ENCODE data around the gene CCDC112. TPM values are rescaled to one million over a fixed set of nuclear protein-coding genes. Genes with fewer than 3 reads are reported as not detected.
"Not testable (repeated sequence)": the region's sequence is repeated elsewhere in the genome, so short reads cannot be mapped to it uniquely, and the experiment has no call there.

CCDC112 gene
- total and polyA plus RNA-seq, 10 donors = 3.4 to 12.7 (median 4.3) TPM

GRCh38 chr5:115330830-115331229 lies 34.4 kb upstream of the CCDC112 start:
- intact Hi-C loops (cut with DNase I; ENCODE audit: low total_unique reads) = no loop called here
- WGBS, 5 donors = 44 to 50% (median 46%) methylated on average over 2 of the region's 2 CpGs
- H3K9me3 ChIP-seq = no peaks in the 10 kb centered on the region

DNA sequence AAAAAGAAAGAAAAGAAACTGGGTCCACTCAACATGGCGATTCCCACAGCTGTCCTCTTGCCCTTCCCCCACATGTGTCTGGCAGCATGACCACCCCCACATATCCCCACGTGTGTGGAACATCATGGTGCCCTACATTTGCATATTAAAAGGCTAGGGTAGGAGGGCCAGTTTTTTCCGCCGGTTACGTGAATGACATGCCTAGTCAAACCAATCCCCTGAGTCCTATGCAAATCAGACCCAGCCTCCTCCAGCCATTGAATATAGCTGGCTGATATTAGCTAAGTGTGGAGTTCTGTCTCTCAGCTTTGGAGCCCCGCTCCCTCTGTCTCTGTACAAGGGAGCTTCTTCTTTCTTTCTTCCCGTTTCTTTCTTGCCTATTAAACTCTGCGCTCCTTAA lies 33.0 kb upstream of the CCDC112 start:
- no peak overlapping the region for H3K27ac ChIP-seq
- peaks cover 0 to 12% (median 0%) of the 10 kb centered on the region in 7 donors for H3K27me3 ChIP-seq (replicated peaks in 1 of 7)
- no peak for DNase-seq
- TF ChIP-seq POLR2AphosphoS5 (IDR thresholded peaks at IDR 0.05) (no peak), POLR2A (IDR thresholded peaks at IDR 0.05) (no peak)
- TF ChIP-seq, protein P1, sequence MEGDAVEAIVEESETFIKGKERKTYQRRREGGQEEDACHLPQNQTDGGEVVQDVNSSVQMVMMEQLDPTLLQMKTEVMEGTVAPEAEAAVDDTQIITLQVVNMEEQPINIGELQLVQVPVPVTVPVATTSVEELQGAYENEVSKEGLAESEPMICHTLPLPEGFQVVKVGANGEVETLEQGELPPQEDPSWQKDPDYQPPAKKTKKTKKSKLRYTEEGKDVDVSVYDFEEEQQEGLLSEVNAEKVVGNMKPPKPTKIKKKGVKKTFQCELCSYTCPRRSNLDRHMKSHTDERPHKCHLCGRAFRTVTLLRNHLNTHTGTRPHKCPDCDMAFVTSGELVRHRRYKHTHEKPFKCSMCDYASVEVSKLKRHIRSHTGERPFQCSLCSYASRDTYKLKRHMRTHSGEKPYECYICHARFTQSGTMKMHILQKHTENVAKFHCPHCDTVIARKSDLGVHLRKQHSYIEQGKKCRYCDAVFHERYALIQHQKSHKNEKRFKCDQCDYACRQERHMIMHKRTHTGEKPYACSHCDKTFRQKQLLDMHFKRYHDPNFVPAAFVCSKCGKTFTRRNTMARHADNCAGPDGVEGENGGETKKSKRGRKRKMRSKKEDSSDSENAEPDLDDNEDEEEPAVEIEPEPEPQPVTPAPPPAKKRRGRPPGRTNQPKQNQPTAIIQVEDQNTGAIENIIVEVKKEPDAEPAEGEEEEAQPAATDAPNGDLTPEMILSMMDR (IDR thresholded peaks at IDR 0.05 in 8 of 11, conservative IDR thresholded peaks at IDR 0.05 in 3 of 11) = no peak
- H3K36me3 ChIP-seq = no peaks in the 10 kb centered on the region
- no peaks in the 10 kb centered on the region for H3K4me1 ChIP-seq
- H3K9me3 ChIP-seq = no peaks in the 10 kb centered on the region
- WGBS, 5 donors = 60 to 78% (median 68%) methylated on average over 8 of the region's 8 CpGs
- intact Hi-C loops (cut with DNase I; ENCODE audit: low total_unique reads) = no loop called here
- no peak overlapping the region for H3K4me3 ChIP-seq

More at GRCh38 chr5:115330830-115331229, 34.4 kb upstream of the CCDC112 start:
- no peak for DNase-seq
- TF ChIP-seq, protein P1 (IDR thresholded peaks at IDR 0.05 in 8 of 11, conservative IDR thresholded peaks at IDR 0.05 in 3 of 11) = no peak
- TF ChIP-seq POLR2A (IDR thresholded peaks at IDR 0.05) (no peak), POLR2AphosphoS5 (IDR thresholded peaks at IDR 0.05) (no peak)
- peaks cover 0 to 4% (median 0%) of the 10 kb centered on the region in 7 donors for H3K27me3 ChIP-seq (replicated peaks in 1 of 7)
- no peaks in the 10 kb centered on the region for H3K4me1 ChIP-seq
- no peaks in the 10 kb centered on the region for H3K36me3 ChIP-seq
- no peak overlapping the region for H3K27ac ChIP-seq
- H3K4me3 ChIP-seq = no peak overlapping the region

- DNase-seq; H3K4me1 ChIP-seq; H3K36me3 ChIP-seq; H3K9me3 ChIP-seq; H3K27ac ChIP-seq; intact Hi-C loops (cut with DNase I; ENCODE audit: low total_unique reads); H3K4me3 ChIP-seq: not testable (repeated sequence)
- WGBS, 5 donors = 34 to 45% (median 42%) methylated on average over 6 of the region's 6 CpGs
- peaks cover 0 to 12% (median 0%) of the 10 kb centered on the region in 7 donors for H3K27me3 ChIP-seq (replicated peaks in 1 of 7)
Observed at GRCh38 chr5:115328617-115329274, 32.3 kb upstream of the CCDC112 start.

DNA sequence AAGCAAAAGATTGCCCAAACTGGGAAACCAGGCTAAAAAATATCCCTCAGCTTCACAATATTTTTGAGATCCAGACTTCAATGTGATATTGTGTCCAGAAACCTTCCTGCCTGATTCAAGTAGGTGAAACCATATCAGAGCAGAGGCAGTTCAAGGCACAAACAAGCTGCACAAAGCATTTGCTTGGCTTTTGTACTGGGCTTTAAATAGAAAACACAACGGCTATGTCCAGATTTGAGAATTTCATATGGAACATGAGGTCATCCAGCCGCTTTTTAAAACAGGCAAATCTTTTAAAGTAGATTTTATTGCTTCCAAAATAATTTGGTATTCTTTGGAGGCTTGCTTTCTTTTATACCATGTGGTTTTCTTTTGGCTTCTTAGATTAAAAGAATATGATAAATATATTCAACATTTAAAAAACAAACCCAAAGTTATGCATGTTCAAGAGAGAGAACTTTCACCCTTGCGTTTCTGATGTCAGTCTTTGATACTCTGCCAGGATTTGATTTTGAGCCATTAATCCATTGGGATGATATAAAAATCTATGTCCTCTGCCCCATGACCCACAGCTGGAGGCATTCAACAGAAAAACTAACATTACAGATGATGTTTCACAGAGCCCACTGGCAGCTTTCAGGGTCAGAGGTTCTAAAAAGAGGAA lies 29.0 kb upstream of the CCDC112 start:
- Histone ChIP-seq H3K9me3 (no peaks in the 10 kb centered on the region), H3K4me1 (no peaks in the 10 kb centered on the region), H3K4me3 (no peak overlapping the region), H3K27ac (no peak overlapping the region), H3K36me3 (no peaks in the 10 kb centered on the region), H3K27me3 (replicated peaks in 1 of 7) (peaks cover 0 to 12% (median 0%) of the 10 kb centered on the region in 7 donors)
- 61 to 86% (median 83%) methylated on average over 3 of the region's 3 CpGs for whole genome bisulfite sequencing, 5 donors
- intact Hi-C loops (cut with DNase I; ENCODE audit: low total_unique reads) = no loop called here
- no peak for DNase-seq
- no peak for TF ChIP-seq POLR2AphosphoS5 (IDR thresholded peaks at IDR 0.05)
- TF ChIP-seq, protein P1 (IDR thresholded peaks at IDR 0.05 in 8 of 11, conservative IDR thresholded peaks at IDR 0.05 in 3 of 11) = no peak
- no peak for TF ChIP-seq POLR2A (IDR thresholded peaks at IDR 0.05)
